ENCODE data around the gene KRT5.

KRT5 gene

DNA sequence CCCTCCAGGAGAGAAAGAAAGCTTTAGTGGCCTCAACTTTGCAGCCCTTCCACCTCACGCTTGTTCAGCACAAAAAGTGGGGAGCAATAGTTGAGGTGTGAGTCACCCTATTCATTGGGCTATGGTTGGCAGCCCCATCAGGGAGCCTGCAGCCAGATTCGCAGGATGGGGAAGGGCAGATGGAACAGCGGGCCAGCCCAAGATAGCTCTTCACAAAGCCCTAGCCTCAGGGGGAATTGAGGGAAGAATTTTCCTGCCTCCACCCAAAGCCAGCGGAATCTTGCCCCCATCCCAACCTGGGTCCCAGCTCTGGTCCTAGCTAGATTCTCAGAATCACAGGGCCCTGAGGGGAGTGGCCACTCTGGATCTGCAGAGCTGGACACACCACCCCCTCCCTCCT, 3.6 kb upstream of the KRT5 start:
- no peak for DNase-seq (ENCODE audit: low read depth, low spot score)
- in situ Hi-C loops (cut with HindIII; ENCODE audit: low sequenced_read_pairs) = no loop called here
- H3K4me3 ChIP-seq (ENCODE audit: low read depth, low read length) = no peak overlapping the region
- TF ChIP-seq, protein P1, sequence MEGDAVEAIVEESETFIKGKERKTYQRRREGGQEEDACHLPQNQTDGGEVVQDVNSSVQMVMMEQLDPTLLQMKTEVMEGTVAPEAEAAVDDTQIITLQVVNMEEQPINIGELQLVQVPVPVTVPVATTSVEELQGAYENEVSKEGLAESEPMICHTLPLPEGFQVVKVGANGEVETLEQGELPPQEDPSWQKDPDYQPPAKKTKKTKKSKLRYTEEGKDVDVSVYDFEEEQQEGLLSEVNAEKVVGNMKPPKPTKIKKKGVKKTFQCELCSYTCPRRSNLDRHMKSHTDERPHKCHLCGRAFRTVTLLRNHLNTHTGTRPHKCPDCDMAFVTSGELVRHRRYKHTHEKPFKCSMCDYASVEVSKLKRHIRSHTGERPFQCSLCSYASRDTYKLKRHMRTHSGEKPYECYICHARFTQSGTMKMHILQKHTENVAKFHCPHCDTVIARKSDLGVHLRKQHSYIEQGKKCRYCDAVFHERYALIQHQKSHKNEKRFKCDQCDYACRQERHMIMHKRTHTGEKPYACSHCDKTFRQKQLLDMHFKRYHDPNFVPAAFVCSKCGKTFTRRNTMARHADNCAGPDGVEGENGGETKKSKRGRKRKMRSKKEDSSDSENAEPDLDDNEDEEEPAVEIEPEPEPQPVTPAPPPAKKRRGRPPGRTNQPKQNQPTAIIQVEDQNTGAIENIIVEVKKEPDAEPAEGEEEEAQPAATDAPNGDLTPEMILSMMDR (IDR thresholded peaks at IDR 0.05; ENCODE audit: low read depth, low read length) = no peak

DNA sequence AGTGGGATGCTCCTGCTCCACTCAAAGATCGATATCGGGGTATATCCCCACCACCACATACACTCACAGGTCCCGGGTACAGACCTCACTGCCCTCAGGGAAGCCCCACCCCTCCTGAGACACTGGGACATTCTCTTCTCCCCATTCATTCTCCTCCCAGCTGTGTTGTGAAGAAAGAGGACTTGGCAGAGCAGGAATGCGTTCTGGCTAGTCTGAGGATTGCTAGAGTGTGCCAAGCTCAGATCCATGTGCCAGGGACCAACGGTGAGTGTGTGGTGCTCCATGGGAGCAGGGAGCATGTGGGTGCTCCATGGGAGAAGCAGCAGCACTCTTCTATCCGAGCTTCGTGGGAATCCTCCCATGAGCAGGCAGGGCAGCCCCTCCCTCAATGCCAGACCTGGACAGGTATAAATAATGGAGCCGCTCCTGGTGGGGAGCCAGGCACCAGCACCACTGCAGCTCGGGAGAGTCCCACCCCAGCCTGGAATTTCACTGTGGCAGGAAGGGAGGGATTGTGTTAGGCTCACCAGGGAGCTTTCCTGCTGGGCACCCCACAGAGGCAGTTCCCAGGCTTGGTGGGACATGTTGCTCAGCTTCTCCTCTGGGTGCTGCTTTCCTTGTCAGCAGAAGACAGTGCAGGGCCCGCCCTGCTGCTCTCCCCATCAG, 2.3 kb upstream of the KRT5 start:
- TF ChIP-seq, protein P1 (IDR thresholded peaks at IDR 0.05; ENCODE audit: low read depth, low read length) = no peak
- H3K4me3 ChIP-seq (ENCODE audit: low read depth, low read length) = no peak overlapping the region
- in situ Hi-C loops (cut with HindIII; ENCODE audit: low sequenced_read_pairs) = no loop called here
- DNase-seq (ENCODE audit: low read depth, low spot score) = no peak

DNA sequence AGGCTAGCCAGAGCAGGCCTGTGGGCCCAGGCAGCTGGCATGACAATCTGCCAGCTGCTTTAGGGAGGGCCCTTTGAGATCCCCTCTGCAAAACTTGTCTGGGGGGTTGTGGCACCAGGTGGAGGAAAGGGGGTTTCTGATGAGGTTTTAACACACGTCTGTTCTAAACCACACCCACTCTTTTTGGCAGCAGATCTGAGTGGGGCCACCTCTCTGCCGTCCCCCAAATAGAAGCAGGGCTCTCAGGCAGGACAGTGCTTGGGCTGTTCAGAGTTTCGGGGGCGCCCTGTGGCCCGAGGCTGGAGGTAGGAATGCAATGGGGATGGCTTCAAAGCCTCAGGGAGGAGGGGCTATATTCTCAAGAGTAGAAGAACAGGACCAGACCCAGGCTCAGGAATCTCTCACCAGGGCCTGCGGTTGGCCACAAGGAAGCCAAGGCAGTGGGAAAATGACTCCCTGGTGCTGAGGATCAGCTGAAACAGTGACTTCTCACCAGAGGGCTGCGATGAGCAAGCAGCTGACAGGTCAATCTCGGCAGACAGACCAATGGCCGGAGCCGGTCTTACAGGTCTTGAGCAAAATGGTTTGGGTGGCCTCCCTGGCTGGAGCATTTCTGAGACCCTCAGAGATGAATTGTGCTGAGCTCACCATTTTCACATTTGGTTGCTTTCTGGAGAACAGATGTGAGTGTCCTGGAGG, 1.5 kb upstream of the KRT5 start:
- in situ Hi-C loops (cut with HindIII; ENCODE audit: low sequenced_read_pairs) = no loop called here
- H3K4me3 ChIP-seq (ENCODE audit: low read depth, low read length) = no peak overlapping the region
- TF ChIP-seq, protein P1 (IDR thresholded peaks at IDR 0.05; ENCODE audit: low read depth, low read length) = no peak
- DNase-seq (ENCODE audit: low read depth, low spot score) = peak; percentile 19

DNA sequence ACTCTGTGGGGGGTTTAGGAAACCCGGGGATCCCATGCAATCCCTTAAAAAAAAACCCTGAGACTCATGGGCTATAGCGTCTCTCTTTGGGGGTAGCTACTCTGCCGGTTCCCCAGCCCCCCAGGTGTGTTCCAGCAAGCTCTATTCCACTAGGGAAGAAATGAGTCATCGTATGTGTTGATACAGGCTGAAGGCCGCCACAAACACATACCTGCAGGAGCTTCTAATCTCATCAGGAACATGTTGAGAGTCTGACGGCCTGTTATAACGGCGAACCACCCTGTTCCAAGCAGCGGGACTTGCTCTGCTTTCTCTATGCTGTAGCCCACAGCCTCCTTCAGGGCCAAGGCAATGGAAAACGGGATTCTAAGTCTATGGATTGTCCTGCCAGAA, 977 bp upstream of the KRT5 start:
- H3K4me3 ChIP-seq (ENCODE audit: low read depth, low read length) = no peak overlapping the region
- TF ChIP-seq, protein P1 (IDR thresholded peaks at IDR 0.05; ENCODE audit: low read depth, low read length) = no peak
- in situ Hi-C loops (cut with HindIII; ENCODE audit: low sequenced_read_pairs) = no loop called here
- no peak for DNase-seq (ENCODE audit: low read depth, low spot score)

DNA sequence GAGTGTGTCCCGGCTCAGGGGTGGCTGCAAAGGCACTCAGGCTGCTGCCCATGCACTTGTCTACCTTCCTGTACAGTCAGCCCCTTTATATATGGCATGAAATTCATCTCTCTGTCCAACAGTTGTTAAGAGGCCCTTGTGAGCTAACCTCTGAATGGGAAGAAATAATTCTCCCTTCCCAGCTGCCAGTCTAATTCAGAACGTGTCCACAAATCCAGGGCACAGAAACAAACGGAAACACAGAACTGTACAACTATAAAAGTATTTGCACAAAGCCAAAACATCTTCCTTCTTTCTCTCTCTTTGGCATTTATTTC, 849 bp downstream of the KRT5 start:
- TF ChIP-seq, protein P1 (IDR thresholded peaks at IDR 0.05; ENCODE audit: low read depth, low read length) = no peak
- in situ Hi-C loops (cut with HindIII; ENCODE audit: low sequenced_read_pairs) = no loop called here
- DNase-seq (ENCODE audit: low read depth, low spot score) = no peak
- no peak overlapping the region for H3K4me3 ChIP-seq (ENCODE audit: low read depth, low read length)

DNA sequence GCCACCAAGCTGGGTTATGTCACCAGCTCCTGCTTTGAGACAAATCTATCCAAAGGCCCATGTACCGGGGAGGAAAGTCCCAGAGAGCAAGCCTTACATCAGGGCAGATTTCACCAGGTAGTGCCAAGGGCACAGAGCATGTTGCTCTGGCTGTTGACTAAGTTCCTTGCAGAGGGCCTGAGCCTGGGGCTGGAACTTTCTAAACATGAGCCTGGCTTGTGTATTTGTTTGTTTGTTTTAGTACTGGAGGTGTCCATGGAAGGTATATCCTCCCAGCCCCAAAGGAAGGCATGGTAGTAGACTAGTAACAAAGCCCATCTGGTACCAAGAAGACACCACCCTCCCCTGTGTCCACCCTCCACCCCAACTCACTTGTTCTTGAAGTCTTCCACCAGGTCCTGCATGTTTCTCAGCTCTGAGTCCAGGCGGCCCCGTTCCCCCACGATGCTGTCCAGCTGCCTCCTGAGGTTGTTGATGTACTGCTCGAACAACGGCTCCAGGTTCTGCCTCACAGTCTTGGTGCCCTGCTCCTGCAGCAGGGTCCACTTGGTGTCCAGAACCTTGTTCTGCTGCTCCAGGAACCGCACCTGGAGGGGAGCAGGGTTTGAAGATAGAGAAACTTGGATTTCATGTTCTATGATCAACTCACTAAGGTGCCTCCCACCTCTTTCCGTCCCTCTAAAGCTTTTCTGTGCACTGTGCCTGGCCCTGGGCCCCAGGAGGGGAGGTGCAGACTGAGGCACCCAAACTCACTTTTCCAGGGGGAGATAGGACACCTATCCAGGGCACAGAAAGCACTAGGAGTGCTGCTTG, 1.4 kb downstream of the KRT5 start:
- in situ Hi-C loops (cut with HindIII; ENCODE audit: low sequenced_read_pairs) = no loop called here
- no peak for DNase-seq (ENCODE audit: low read depth, low spot score)
- TF ChIP-seq, protein P1 (IDR thresholded peaks at IDR 0.05; ENCODE audit: low read depth, low read length) = no peak
- H3K4me3 ChIP-seq (ENCODE audit: low read depth, low read length) = no peak overlapping the region
